CD4-positive, alpha-beta T cell treated with Interleukin-6 for 4 hours (primary cell): Measurements from ENCODE around the gene NUP98.
A peak's percentile ranks its signal among the peaks of the same experiment; 100 is the strongest.

Experiments used
- DNase-seq: peaks from one replicate; pipeline ENCODE4 v3.0.0-alpha.2; 2020; ENCODE audit warnings: mixed read lengths

Gene NUP98

DNA sequence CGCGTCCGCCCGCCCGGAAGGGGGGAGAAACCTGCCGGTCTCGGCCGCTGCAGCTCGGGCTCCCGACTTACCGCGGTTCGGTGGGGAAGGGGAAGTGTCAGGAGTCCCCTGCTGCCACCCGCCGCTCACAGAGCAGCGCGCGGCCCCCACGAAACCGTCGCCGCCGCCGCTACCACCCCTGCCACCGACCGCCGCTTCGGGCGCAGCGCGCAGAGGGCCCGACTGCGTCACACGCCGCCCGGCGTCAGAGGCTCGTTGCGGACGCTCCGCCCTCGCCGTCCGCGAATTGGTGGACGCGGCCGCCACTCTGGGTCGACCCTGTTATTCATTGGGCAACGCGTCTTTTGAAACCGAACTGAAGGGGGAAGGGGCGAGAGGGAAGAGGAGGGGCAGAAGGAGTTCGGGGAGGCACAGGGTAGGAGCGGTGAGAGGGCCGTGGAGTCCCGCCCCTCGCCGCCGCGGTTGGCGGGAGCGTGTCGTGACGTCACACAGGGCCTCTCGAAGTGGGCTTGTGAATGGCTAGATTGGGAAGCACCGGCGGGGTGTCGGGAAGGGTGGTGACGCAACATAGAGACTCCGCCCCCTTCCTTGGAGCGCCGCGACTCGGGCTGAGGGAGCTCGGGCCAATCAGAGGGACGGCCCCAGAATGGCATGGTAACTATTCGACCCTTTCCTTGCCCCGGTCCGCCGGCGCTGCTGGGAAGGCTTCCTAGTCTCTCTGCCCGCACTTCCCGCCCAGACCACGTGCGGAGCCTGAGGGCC, at the start of gene NUP98:
Gene NUP98, minus strand, starts transcription at position 226 of the 762 bp plus-strand sequence. CDS start 15,437 bp downstream, outside the sequence.
- DNase-seq: peak; percentile 100

DNA sequence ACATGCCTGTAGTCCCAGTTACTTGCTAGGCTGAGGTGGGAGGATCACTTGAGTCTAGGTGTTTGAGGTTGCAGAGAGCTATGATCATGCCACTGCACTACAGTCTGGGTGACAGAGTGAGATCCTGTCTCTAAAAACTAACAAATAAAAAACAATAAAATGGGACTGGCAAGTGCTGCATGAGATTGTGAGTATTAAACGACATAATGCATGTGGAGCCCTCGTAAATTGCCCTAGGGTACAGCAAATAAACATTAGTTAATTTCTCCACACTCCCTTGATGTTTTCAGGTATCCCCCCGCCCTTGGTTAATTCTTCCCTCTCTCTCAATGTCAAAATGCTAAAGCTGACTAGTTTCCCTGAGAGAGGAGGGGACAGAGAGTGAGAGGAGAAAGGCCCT, 48.3 kb upstream of the NUP98 start:
- DNase-seq: no peak

- no peak for DNase-seq
Observed at GRCh38 chr11:3845246-3845645, 47.9 kb upstream of the NUP98 start.

GRCh38 chr11:3843326-3843725, 46.0 kb upstream of the NUP98 start:
- DNase-seq: no peak

GRCh38 chr11:3841426-3842350, 44.3 kb upstream of the NUP98 start:
- peak; percentile 94 for DNase-seq

DNA sequence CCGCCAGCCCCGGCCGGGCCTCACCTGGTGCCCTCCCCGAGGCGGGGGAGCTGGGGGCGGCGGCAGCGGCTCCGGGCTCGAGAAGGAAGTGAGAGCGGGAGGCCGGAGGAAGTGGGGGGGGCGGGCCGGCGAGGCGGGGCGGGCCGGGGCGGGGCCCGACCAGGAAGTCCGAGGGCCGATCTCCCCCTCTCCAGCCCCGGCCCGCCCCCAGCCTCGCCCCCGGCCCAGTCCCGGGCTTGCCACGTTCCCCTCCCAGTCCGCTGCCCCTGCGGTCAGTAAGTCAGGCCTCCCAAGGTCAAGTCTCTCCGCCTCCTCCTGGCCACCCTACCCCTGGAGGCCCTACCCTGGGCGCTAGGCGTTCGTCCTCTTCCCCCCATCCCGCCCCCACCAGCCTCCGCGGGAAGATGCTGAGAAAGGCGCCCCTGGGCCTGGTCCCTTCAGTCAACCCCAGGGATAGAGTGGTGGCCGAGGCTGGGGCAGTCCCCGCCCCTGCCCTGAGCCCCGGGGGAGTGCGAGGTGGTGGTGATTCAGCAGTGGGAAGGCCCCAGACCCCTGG, 43.6 kb upstream of the NUP98 start, which contains the start of gene RHOG:
Gene RHOG, minus strand, starts transcription at position 90 of the 556 bp plus-strand sequence. CDS start 12,821 bp downstream, outside the sequence.
- DNase-seq: peak; percentile 73

DNA sequence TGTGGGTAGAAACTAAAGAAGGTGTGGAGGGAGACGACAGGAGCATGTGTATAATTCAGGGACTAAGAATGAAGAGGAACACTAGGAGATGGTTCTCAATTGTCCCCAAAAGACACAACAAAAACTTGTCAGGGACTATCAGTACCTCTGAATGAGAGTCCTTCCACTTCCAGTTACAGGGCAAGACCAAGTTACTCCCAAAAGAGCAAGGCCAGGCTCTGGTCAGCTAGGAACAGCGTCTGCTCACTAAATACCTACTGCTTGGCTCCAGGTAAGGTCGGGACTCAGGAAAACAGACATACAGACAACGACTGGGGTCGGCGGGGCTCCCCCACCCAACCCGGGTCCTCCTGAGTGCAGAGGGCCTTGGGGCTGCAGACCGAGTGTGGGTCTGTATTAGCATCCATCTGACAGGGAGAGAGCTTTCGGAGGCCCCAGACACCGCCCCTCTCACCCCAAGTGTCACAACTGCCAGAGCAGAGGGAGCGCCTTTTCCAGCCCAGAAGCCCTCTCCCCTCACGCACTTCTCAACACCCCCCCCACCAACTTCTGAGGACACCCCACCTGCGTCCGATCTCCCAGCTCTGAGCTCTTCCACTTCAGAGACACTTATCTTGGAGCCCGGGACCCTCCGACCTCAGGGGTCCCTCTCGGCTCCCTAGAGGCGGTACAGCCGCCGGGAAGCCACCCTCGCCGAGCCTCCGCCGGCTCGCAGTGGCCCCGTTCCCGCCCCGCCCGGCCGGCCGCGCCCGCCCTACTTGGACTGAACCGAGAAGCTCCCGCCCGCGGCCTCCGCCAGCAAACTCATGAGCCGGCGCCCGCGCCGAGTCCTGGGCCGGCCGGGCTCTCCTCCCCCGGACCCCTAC, 42.9 kb upstream of the NUP98 start:
- DNase-seq: peak; percentile 42

DNA sequence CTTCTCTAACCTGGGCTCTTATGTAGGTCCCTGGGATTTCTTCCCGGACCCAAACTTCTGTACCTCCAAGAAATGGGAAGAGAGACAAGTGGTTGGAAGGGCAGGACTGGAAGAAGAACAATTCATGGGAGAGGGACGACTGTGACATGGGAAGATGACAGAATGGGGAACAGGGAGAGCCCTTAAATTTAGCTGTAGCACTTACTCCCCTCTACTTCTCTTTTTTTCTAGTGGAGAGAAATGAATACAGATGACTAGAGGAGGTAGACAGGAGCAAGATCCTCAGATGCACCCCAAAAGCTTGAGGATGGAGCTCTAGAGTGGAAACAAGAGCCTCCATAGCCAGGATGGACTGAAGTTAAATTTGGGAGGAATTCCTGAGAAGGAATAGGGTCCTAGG, 41.1 kb upstream of the NUP98 start:
- no peak for DNase-seq

GRCh38 chr11:3837793-3838192, 40.4 kb upstream of the NUP98 start:
- no peak for DNase-seq

DNA sequence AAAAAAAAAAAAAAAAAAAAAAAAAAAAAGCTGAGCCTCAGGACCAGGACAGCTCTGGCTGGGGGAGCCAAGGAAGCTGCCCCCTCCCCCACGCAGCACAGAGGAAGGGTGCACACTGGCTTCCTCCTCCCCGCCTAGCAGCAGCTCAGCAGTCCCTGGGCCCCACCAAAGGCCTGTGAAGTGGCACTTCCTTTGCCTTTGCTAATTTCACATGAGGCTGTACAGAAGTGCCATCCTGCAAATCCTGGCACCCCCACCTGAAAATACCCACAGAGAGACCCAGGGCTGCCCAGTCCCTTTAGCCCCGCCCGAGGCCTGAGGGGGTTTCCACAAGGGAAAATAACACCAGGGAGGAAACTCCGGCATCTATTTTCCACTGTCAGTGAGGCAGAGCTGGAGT, 39.5 kb upstream of the NUP98 start:
- peak; percentile 76 for DNase-seq

GRCh38 chr11:3835751-3836150, 38.4 kb upstream of the NUP98 start:
- DNase-seq: no peak

DNA sequence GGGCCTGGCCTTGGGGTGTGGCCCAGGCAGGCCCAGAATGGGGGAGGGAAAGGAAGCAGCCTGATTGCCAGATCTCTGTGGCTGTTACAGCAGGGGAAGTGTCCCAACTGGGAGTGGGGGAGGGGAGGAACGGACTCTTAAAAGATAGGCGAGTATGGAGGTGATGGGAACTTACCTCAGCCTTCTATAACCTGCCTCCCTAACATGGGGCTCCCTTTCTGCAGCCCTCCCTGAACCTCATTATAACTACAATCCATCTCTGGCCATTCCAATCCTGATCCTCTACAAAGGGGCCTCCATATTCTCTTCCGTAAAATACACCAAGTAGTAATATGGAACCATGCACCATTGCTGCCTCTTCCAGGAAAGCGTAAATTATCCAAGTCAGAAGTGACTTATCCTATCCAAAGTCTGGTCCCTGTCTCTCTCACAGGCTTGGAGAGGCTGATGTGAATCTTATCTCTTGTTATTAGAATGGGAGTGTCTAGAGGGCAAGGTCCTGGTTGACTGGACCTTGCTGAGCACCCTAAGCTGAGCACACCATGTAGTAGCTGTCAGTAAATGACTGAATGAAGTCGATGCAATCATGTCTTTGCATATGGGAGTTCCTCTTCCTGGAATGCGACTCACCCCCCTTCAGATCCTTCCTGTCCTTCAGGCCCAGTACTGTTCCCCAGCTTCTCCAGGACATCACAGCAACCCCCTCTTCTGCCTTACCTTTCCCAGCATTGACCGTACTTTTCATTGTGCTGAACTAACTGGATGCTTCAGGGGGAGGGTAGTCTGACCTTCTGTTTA, 37.5 kb upstream of the NUP98 start:
- DNase-seq: peak; percentile 32

- DNase-seq: no peak
Observed at GRCh38 chr11:3834349-3834663, 37.0 kb upstream of the NUP98 start.

GRCh38 chr11:3833449-3833848, 36.1 kb upstream of the NUP98 start:
- no peak for DNase-seq

- no peak for DNase-seq
Observed at GRCh38 chr11:3832816-3833215, 35.5 kb upstream of the NUP98 start.

DNA sequence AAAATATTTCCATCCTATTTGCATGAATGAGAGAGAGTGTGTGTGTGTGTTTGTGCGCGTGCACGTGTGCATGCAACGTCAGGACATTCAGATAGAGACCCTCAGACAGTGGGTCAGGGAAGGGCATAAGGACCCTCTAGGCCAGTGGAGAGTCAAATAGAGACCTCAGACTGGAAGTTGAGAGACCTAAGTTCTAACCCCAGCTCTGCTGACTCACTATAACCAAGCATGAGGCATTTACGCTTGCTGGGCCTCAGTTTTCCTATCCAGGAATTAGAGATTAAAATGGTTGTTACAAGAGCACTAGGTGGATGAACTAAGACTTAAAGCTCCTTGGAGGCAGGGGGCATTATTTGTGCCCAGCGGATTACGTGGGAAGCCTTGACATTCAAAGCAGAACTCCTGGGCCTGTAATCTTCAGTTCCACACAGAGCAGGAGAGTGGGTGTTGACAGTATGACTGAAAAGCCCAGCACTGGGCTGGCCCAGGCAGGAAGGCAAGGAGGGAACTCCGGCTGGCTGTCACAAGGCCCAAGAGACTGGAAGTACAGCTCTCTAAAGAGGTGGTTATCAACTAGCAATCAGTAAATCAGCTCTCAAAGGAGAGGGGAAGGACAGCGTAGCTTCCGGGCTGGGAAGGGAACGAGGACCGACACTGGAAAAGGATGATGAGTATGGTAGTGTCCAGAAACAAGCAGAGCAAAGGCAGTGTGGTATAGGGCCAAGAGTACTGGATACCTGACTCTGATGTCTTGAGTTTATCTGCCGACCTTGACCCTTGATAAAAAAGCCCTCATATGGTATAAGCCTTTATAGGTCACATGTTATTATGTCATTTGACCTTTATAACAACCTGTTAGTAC, 34.3 kb upstream of the NUP98 start:
- no peak for DNase-seq

DNA sequence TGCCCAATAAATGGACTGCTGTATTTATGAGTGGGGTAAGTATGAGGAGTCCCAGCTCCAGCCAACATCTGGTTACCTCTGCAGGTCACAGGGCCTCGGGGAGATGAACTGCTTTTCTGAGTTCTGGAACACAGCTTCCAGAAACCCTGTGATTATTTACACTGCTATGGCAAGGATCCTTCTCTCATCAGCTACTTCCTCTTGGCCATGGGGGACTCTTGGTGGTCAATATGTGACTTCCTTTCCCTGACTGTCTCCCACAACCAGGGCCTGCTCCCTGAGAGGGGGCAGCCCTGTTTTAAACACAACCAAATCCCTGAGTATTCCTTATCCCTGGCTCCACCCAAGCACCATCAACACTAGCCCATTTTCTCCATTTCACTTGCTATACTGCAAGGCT, 33.4 kb upstream of the NUP98 start:
- DNase-seq: no peak

GRCh38 chr11:3830088-3830487, 32.7 kb upstream of the NUP98 start:
- no peak for DNase-seq

DNA sequence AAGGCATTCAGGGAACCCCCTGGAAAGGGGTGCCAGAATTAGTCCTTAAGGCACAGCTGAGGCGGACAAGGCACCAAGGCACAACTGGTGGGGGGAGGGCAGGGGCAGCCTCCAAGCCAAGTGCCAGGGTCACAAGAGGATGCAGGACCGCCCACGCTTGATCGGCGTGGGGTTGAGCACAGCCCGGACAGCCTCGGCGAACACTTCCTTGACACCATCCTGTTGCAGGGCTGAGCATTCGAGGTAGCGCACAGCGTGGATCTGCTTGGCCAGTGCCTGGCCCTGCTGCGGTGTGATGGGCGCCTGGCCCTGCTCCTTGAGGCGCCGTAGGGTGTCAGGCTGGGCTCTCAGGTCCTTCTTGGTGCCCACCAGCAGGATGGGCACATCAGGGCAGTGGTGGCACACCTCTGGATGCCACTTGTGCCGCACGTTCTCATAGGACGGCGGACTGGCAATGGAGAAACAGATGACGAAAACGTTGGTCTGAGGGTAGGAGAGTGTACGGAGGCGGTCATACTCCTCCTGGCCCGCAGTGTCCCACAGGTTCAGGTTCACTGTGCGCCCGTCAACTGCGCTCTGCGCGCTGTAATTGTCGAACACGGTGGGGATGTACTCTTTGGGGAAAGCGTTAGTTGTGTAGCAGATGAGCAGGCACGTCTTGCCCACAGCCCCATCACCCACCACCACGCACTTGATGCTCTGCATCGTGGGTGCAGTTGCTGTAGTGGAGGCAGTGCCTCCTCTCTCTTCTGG, 30.3 kb upstream of the NUP98 start:
- no peak for DNase-seq

GRCh38 chr11:3826721-3827120, 29.4 kb upstream of the NUP98 start:
- no peak for DNase-seq
